CD4-positive, CD25-positive, alpha-beta regulatory T cell (primary cell): Measurements from ENCODE around the gene POLD4. TPM values are rescaled to one million over a fixed set of nuclear protein-coding genes. Genes with fewer than 3 reads are reported as not detected.
"Not testable (repeated sequence)": the region's sequence is repeated elsewhere in the genome, so short reads cannot be mapped to it uniquely, and the experiment has no call there.

ENCODE experiments used
- ATAC-seq, 2 donors: fragments of 150-1000 bp; cut with Tn5 transposase; one replicate each; pipeline ENCODE4 v1.10.0; 2021; ENCODE audit warnings: low read depth in 2 of 2, moderate number of reproducible peaks in 2 of 2, moderate library complexity in 1 of 2
- DNase-seq, 3 donors: peaks; one replicate each; pipeline versions ENCODE4 v3.0.0 to v3.0.0-alpha.2; 2012 to 2022; ENCODE audit warnings: mixed read lengths in 1 of 3
- H3K27ac ChIP-seq: one replicate; pipeline ENCODE4 v1.7.0; 2013; ENCODE audit warnings: mild to moderate bottlenecking, low read length; ENCODE audit not compliant: insufficient read depth, poor library complexity, severe bottlenecking
- H3K27me3 ChIP-seq: one replicate; pipeline ENCODE4 v1.7.0; 2013; ENCODE audit warnings: low read length; ENCODE audit not compliant: control insufficient read depth, insufficient read depth
- H3K36me3 ChIP-seq: one replicate; pipeline ENCODE4 v1.7.0; 2013; ENCODE audit warnings: mild to moderate bottlenecking, low read length, moderate library complexity; ENCODE audit not compliant: control insufficient read depth, insufficient read depth
- H3K4me1 ChIP-seq: 2 replicates; pipeline ENCODE4 v1.7.0; 2013; ENCODE audit warnings: mild to moderate bottlenecking, low read length; ENCODE audit not compliant: insufficient read depth, control insufficient read depth, poor library complexity, severe bottlenecking
- H3K4me3 ChIP-seq: one replicate; pipeline ENCODE4 v1.7.0; 2013; ENCODE audit warnings: low read depth, mild to moderate bottlenecking, low read length, moderate library complexity
- H3K9me3 ChIP-seq, 2 experiments: 1 replicate in 1 of 2; 2 replicates in 1 of 2; pipeline ENCODE4 v1.7.0; 2013; ENCODE audit warnings: low read length in 2 of 2, mild to moderate bottlenecking in 1 of 2, moderate library complexity in 1 of 2; ENCODE audit not compliant: control insufficient read depth in 2 of 2
- H3K27ac Mint-ChIP-seq, 3 donors: one replicate each; pipeline ENCODE4 v1.8.0; 2020 to 2022; ENCODE audit warnings: mild to moderate bottlenecking in 3 of 3, mixed read lengths in 3 of 3, moderate library complexity in 2 of 3
- H3K27me3 Mint-ChIP-seq: one replicate; pipeline ENCODE4 v1.8.0; 2022; ENCODE audit warnings: mild to moderate bottlenecking, mixed read lengths
- H3K36me3 Mint-ChIP-seq: one replicate; pipeline ENCODE4 v1.8.0; 2020; ENCODE audit warnings: mixed read lengths
- H3K4me1 Mint-ChIP-seq, 4 donors: one replicate each; pipeline ENCODE4 v1.8.0; 2020 to 2022; ENCODE audit warnings: mixed read lengths in 4 of 4, mild to moderate bottlenecking in 1 of 4
- H3K4me3 Mint-ChIP-seq, 4 donors: one replicate each; pipeline ENCODE4 v1.8.0; 2020 to 2022; ENCODE audit warnings: mild to moderate bottlenecking in 4 of 4, mixed read lengths in 4 of 4, moderate library complexity in 3 of 4
- H3K9me3 Mint-ChIP-seq, 7 donors: one replicate each; pipeline ENCODE4 v1.8.0; 2020 to 2022; ENCODE audit warnings: mixed read lengths in 7 of 7, mild to moderate bottlenecking in 3 of 7, moderate library complexity in 2 of 7
- polyA plus RNA-seq, 4 donors: library from polyadenylated mRNA; unstranded; fragments of 300-500 nt; fragmentation: Illumina TruSeq; gene quantifications; one replicate each; pipeline ENCODE4 v1.2.3, GENCODE V29; 2021
- total RNA-seq: library from RNA; stranded (reverse); gene quantifications from one replicate; pipeline ENCODE4 v1.2.3, GENCODE V29; 2022

The POLD4 gene
- 60.6 TPM for total RNA-seq
- 100 to 1,000 TPM; 103 to 127 (median 118) TPM for polyA plus RNA-seq

- peak within 1 kb of the TSS; percentile 97 to 100 (median 100) for H3K27ac Mint-ChIP-seq
- no peaks in the 10 kb centered on the region for H3K9me3 ChIP-seq
- no peaks in the 10 kb centered on the region for H3K9me3 Mint-ChIP-seq
- H3K36me3 ChIP-seq, result no peaks in the 10 kb centered on the region
- peak within 1 kb of the TSS; percentile 98 for H3K27ac ChIP-seq
- peak; percentile 86 to 90 for ATAC-seq
- no peaks in the 10 kb centered on the region for H3K27me3 ChIP-seq
- peak within 1 kb of the TSS; percentile 95 to 99 (median 98) for H3K4me3 Mint-ChIP-seq
- peaks cover 58% of the 10 kb centered on the region for H3K4me1 ChIP-seq
- peak within 1 kb of the TSS; percentile 73 for H3K4me3 ChIP-seq
- H3K27me3 Mint-ChIP-seq, result peaks cover 7% of the 10 kb centered on the region
- peaks cover 5 to 75% (median 46%) of the 10 kb centered on the region in 4 donors for H3K4me1 Mint-ChIP-seq
- H3K36me3 Mint-ChIP-seq, result no peaks in the 10 kb centered on the region
- DNase-seq, result peak; percentile 93 to 97 (median 95)
Measured at GRCh38 chr11:67353317-67354074, at the start of gene POLD4. TSS of gene POLD4 (minus strand) at chr11:67353546. CDS start at chr11:67353399, 147 bp downstream.

GRCh38 chr11:67403085-67403484 is 49.7 kb upstream of the POLD4 start:
- H3K4me1 ChIP-seq, result peaks cover 86% of the 10 kb centered on the region
- peak overlapping the region; percentile 93 for H3K4me3 ChIP-seq
- not testable (repeated sequence) for H3K9me3 ChIP-seq, H3K9me3 Mint-ChIP-seq, H3K27me3 ChIP-seq, H3K27me3 Mint-ChIP-seq, ATAC-seq, DNase-seq
- Mint-ChIP-seq H3K4me1 (peaks cover 12 to 80% (median 33%) of the 10 kb centered on the region in 4 donors), H3K36me3 (peaks cover 19% of the 10 kb centered on the region), H3K4me3 (peak overlapping the region; percentile 97 to 99 (median 98)), H3K27ac (peak overlapping the region; percentile 94 to 98 (median 95))
- peaks cover 33% of the 10 kb centered on the region for H3K36me3 ChIP-seq
- H3K27ac ChIP-seq, result peak overlapping the region; percentile 87

GRCh38 chr11:67402192-67402839 is 49.0 kb upstream of the POLD4 start:
- H3K27me3 Mint-ChIP-seq, DNase-seq, H3K27me3 ChIP-seq, H3K9me3 ChIP-seq, ATAC-seq, H3K9me3 Mint-ChIP-seq: not testable (repeated sequence)
- peak overlapping the region; percentile 94 to 99 (median 97) for H3K4me3 Mint-ChIP-seq
- H3K4me1 ChIP-seq, result peaks cover 86% of the 10 kb centered on the region
- H3K4me1 Mint-ChIP-seq, result peaks cover 4 to 80% (median 30%) of the 10 kb centered on the region in 4 donors
- peak overlapping the region; percentile 87 for H3K27ac ChIP-seq
- H3K27ac Mint-ChIP-seq, result peak overlapping the region; percentile 83 to 95 (median 92)
- H3K36me3 Mint-ChIP-seq, result peaks cover 17% of the 10 kb centered on the region
- peak overlapping the region; percentile 93 for H3K4me3 ChIP-seq
- H3K36me3 ChIP-seq, result peaks cover 41% of the 10 kb centered on the region

GRCh38 chr11:67401495-67402191 is 48.3 kb upstream of the POLD4 start, which contains the start of gene PPP1CA:
TSS of gene PPP1CA (minus strand) at chr11:67401858. CDS start at chr11:67401782, 76 bp downstream.
- H3K36me3 ChIP-seq, result peaks cover 37% of the 10 kb centered on the region
- H3K9me3 ChIP-seq, result no peaks in the 10 kb centered on the region
- H3K27me3 ChIP-seq, result no peaks in the 10 kb centered on the region
- peaks cover 86% of the 10 kb centered on the region for H3K4me1 ChIP-seq
- Mint-ChIP-seq H3K36me3 (peaks cover 12% of the 10 kb centered on the region), H3K9me3 (no peaks in the 10 kb centered on the region), H3K27ac (peak within 1 kb of the TSS; percentile 84 to 95 (median 92)), H3K27me3 (peaks cover 6% of the 10 kb centered on the region), H3K4me1 (peaks cover 0 to 81% (median 29%) of the 10 kb centered on the region in 4 donors), H3K4me3 (peak within 1 kb of the TSS; percentile 94 to 99 (median 97))
- peak; percentile 86 to 91 (median 91) for DNase-seq
- H3K4me3 ChIP-seq, result peak within 1 kb of the TSS; percentile 93
- peak within 1 kb of the TSS; percentile 87 for H3K27ac ChIP-seq
- peak; percentile 69 to 75 for ATAC-seq

- H3K4me1 ChIP-seq, result peaks cover 84% of the 10 kb centered on the region
- Mint-ChIP-seq H3K36me3 (peaks cover 12% of the 10 kb centered on the region), H3K4me3 (peak overlapping the region; percentile 83 to 97 (median 90)), H3K27me3 (peaks cover 6% of the 10 kb centered on the region), H3K27ac (peak overlapping the region in 2 of 3 donors; percentile 84 to 88), H3K9me3 (no peaks in the 10 kb centered on the region), H3K4me1 (peaks cover 0 to 80% (median 25%) of the 10 kb centered on the region in 4 donors)
- H3K27ac ChIP-seq, result peak overlapping the region; percentile 87
- H3K27me3 ChIP-seq, result no peaks in the 10 kb centered on the region
- no peak for ATAC-seq
- no peak for DNase-seq
- peak overlapping the region; percentile 78 for H3K4me3 ChIP-seq
- H3K9me3 ChIP-seq, result no peaks in the 10 kb centered on the region
- peaks cover 35% of the 10 kb centered on the region for H3K36me3 ChIP-seq
Measured at GRCh38 chr11:67400942-67401494, 47.7 kb upstream of the POLD4 start.

GRCh38 chr11:67400251-67400941 is 47.0 kb upstream of the POLD4 start:
- Histone ChIP-seq H3K4me1 (peaks cover 78% of the 10 kb centered on the region), H3K27me3 (no peaks in the 10 kb centered on the region), H3K9me3 (no peaks in the 10 kb centered on the region), H3K36me3 (peaks cover 32% of the 10 kb centered on the region), H3K27ac (peak overlapping the region; percentile 87), H3K4me3 (peak overlapping the region; percentile 78)
- ATAC-seq, result no peak
- no peaks in the 10 kb centered on the region for H3K9me3 Mint-ChIP-seq
- H3K4me3 Mint-ChIP-seq, result peak overlapping the region; percentile 83 to 97 (median 90)
- H3K27me3 Mint-ChIP-seq, result peaks cover 6% of the 10 kb centered on the region
- H3K27ac Mint-ChIP-seq, result peak overlapping the region; percentile 69 to 88 (median 84)
- peaks cover 11% of the 10 kb centered on the region for H3K36me3 Mint-ChIP-seq
- peaks cover 0 to 76% (median 23%) of the 10 kb centered on the region in 4 donors for H3K4me1 Mint-ChIP-seq
- DNase-seq, result no peak
